H1 (cell line): ENCODE results near the gene ZNF592. TPM values are rescaled to one million over a fixed set of nuclear protein-coding genes. Genes with fewer than 3 reads are reported as not detected.

Source experiments
- CBX8 ChIP-seq: fragments of 300-800, 300-1000 bp; sonication (generic); IDR thresholded peaks from 2 replicates; pipeline ENCODE4 v1.7.1; 2016; ENCODE audit warnings: low read depth, low read length, borderline replicate concordance
- FOSL1 ChIP-seq: IDR thresholded peaks from 2 replicates; pipeline ENCODE4 v1.6.1; 2011; ENCODE audit warnings: mild to moderate bottlenecking, low read depth, low read length, moderate library complexity; ENCODE audit not compliant: insufficient read depth
- HDAC6 ChIP-seq: IDR thresholded peaks from one replicate; pipeline ENCODE4 v1.7.1; 2012; ENCODE audit warnings: low read depth, mild to moderate bottlenecking, inconsistent platforms, low read length, moderate library complexity
- SIX5 ChIP-seq: IDR thresholded peaks from 2 replicates; pipeline ENCODE4 v1.6.1; 2011; ENCODE audit warnings: mild to moderate bottlenecking, low read depth, low read length
- SP4 ChIP-seq: IDR thresholded peaks from 2 replicates; pipeline ENCODE4 v1.6.1; 2012; ENCODE audit warnings: low read length, inconsistent platforms
- TBP ChIP-seq: IDR thresholded peaks from 2 replicates; pipeline ENCODE4 v1.6.1; 2011; ENCODE audit warnings: low read depth, low read length, improper control_type of control experiment
- polyA plus RNA-seq, 7 experiments: library from polyadenylated mRNA; depleted of rRNA in 3 of 7; stranded (reverse) in 5 of 7; unstranded in 2 of 7; fragments of >200 nt in 5 of 7; fragments of 200-250 nt in 2 of 7; gene quantifications; 1 replicate in 5 of 7; 2 replicates in 1 of 7; 4 replicates in 1 of 7; pipeline versions ENCODE4 v1.2.1 to v1.2.3, GENCODE V29; 2011 to 2013; ENCODE audit warnings: missing spikeins in 2 of 7, mixed read lengths in 2 of 7
- total RNA-seq: library from RNA; stranded (reverse); fragmentation: NEBNext Ultra II Directional; extraction: Animal tissue kit (Norgen Biotek cat#: 25700); gene quantifications from 2 replicates; pipeline ENCODE4 v1.2.1, GENCODE V29; 2021

The ZNF592 gene
- total and polyA plus RNA-seq, 2 of the 8 experiments (the other 6 are each of a cell fraction or from before 2014, with no cell fraction given): 14.2 to 33.0 TPM

GRCh38 chr15:84764989-84765388 lies 16.6 kb downstream of the ZNF592 start (continued):
- TF ChIP-seq SP4: no peak
- TF ChIP-seq FOSL1: no peak
- no peak for TF ChIP-seq HDAC6
- no peak for TF ChIP-seq CBX8
- no peak for TF ChIP-seq SIX5
- TF ChIP-seq TBP: no peak
- TF ChIP-seq, all 59 proteins: peak for 0
